Putamen (tissue), 1 donor: Measurements from ENCODE around the gene RTL1.

Source experiments
- DNase-seq: peaks from one replicate; pipeline ENCODE4 v3.0.0-alpha.2; 2016; ENCODE audit warnings: low spot score

RTL1 gene

DNA sequence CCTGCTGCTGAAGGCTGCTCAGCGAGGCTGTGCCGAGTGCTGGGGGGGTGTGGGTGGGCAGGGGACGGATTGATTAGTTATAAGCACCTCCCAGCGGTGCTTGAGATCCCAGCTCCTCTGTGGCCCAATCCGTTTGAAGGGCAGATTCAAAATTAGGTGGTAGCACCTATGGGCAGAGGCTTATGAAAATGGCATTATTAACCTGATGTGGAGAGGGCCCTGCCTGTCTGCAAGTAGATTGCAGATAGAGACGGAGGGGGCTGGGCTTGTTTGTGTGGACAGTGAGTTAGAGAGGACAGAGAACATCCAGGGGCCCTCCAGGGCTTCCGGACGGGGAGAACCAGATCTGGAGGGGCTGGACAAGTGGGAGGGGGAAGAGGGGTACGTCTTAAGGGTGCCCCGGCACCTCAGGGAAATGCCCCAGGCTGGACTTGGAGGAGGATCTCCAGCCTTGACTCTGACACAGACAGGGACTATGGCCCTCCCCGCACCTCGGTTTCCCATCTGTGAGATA, at the start of gene RTL1:
Gene RTL1 (minus strand): TSS at position 51 of the 514 bp plus-strand sequence. CDS start 18,934 bp downstream, outside the sequence.
- no peak for DNase-seq

DNA sequence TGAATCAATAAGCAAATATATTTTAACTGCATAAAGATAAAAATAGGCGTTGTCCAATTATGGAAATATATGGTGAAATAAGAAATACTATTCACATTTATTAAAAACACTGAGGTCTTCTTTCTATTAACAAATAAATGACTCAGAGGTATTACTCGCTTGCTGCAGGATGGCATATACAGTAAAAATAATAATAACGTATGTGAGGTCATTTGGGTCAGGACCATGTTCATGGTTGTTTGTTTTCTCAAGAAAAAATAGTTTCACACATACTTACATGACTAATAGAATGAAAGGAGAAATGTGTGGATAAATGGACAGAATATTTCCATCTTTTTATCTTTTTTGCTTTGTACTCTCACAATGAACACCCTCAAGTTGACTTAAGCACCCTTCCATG, 46.5 kb upstream of the RTL1 start:
- no peak for DNase-seq

DNA sequence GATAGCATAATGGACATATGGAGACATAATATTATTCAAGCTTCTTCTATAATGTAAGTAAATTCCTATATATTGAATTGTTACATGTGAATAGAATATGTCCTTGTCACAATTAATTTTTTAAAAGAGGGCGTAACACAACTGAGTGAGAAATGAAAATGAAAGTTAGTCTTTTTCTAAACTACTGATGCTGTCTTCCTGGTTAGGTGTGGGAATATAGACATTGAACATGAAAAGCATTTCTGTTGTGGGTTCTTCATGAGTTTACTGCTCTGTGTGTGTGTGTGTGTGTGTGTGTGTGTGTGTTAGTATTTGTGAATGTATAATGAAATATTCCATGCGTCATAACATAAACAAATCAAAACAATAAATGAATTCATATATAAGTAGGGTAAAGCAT, 40.5 kb upstream of the RTL1 start:
- DNase-seq, result no peak

DNA sequence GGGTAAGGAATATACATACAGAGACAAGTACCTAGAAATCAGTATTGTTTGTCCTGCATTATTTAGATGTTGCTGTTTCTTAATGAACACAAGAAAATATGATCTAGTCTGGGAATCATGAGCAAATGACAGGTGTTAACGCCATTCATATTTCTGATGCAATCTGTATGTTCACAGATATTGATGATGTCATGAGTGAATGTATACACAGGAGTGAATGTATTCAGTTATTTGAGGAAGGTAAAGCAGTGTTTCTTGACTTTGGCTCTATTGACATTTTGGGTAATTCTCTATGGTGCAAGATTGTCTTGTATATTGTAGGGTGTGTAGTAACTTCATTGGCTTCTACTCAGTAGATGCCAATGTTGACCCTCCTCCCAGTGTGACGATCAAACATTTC, 26.7 kb upstream of the RTL1 start:
- DNase-seq, result no peak

DNA sequence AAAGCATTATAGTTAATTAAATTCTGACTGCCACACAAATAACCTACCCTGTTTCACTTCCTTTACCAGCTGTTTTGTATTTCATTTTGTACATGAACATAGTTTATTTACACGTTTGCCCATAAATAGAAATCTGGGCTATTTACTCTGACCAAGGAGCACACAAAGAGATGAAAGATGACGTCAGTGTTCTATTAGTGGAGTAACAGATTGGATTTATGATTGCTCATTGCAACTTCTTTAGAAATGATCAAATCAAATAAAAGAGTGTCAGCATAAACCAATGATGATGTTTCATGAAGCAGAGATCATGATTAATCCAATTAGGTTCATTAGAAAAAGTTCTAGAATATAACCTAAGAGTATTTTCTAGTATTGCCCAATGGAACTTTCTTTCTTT, 12.0 kb upstream of the RTL1 start:
- DNase-seq, result no peak

DNA sequence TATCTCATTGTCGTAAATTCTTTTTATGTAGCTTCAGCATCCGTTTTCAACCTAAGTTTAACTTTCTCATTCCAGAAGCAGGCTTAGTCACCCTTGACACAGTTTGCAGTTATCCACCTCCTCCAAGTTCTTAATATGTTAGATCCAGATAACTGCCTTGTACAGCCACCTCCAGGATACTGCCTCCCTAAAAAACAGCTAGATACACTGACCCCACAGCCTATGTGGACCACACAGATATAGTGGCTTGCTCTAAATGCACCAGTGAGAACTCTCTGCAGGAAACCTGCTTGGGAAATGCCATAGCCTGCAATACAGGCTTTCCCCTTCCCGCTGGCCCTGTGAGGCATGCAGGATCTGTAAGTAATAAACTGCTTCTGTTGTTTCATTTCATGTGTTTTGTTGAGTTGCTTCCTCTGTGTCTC, 11.1 kb upstream of the RTL1 start:
- no peak for DNase-seq

DNA sequence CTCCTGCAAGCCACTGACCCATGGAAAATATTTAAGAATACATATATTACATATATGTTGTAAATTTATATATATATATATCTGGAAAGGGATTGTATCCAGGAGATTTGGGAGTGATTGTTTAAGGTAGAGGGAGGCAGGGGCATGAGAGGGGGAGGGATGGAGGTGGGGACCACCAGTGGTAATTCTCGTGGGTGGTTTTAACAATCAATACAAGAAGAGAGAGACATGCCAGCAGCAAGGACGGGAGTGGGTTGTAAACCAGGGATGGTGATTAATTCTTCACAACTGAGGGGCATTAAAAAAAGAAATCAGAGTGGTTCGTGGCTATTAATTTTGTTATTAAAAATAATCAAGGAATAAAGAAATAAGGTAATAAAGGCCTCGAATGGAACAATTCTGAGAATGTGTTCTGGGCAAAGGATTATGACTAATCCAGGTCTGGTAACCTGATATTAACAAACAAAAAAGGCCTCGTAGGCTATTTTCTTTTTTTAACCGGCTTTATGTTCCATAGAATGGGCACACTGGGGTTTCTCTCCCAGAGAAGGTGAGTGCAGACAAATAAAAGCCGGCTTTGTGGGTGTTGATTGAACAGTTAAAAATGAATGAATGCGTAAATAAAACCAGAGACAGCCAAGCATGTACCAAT, 8.3 kb upstream of the RTL1 start:
- DNase-seq, result no peak

DNA sequence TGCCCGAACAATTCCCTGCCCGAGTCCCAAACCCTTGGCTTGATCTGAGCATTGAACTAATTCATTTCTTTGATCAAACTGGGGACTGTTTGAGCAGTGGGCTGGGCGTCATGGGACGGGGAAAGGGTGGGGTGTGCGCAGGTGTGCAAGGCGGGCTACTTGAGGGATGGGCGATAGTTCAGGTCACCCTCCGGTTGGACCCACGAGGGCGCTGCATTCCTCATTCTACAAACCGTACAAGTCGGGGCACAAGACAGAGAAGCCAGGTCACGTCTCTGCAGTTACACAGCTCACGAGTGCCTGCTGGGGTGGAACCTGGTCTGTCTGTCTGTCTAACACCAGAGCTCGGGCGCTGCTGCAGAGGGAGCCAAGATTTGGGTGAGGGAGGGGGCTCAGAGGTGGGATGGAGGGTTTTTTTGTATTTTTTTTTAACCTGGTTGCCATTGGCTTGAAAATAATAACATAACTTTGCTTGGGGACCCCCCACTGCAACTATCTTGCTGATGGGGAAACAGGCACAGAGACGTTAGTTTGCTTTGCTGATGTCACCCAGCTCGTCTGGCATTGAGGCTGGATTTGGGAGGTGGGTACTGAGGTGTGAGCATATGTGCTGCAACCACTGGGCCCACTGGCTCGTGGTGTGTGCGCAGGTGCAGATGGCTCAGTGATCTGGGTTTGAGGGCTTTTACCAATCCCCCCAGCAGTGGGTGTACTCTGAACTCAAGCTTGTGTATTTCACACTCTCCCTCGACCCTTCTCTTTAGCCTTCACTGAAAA, 7.6 kb upstream of the RTL1 start:
- DNase-seq, result no peak

DNA sequence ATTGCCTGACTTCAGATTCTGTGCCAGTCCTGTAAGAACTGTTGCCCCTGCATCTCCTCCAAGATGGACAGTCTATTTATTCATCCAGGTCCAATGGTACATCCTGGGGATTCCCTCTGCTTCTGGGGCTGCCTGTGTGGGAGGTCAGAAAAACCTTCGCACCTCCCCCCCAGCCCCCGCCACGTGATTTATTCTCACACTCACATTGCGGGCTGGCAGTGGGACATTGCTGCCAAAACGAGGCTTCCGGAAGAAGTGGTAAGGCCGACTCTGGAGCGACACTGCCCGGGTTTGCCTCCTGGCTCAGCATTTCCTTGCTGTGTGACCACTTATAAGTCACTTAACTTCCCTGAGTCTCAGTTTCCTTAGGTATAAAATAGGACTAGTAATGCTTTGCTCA, 5.9 kb upstream of the RTL1 start:
- DNase-seq, result no peak

DNA sequence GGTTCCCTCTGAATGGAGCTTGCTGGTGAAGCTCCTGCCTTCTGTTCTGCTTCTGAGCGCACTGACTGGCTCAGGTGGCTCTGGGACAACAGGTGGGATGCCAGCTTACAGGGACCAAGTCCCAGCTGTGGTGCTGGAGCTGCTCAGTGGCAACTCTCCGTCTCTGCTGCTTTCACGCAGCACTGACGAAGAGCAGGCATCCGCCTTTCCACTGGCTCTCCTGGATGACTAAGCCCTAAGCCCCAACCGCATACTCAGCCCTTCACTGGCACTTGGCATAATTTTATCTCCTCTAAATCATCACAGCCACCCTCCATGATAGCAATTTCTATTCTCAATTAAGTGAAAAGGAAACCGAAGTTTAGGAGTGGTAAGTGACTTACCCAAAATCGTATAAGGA, 3.7 kb upstream of the RTL1 start:
- DNase-seq, result no peak

DNA sequence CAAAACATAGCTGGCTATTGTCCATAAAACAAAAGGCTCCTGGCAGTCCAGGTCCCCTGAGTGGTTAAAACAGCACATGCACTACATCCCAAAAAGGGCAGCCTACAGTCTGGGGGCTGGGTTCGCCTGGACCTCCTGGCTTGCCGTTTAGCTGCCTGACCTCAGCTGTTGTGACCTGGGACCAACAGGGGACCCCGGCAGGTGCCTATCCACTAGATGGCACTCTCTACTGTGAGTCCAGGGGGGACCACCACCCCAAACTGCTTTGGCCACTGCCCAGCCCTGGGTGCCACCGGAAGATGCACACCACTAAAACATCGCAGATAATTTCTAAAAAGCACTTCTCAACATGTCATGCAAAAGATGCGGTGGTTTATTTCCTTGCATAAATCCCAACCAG, 2.9 kb upstream of the RTL1 start:
- DNase-seq, result no peak

DNA sequence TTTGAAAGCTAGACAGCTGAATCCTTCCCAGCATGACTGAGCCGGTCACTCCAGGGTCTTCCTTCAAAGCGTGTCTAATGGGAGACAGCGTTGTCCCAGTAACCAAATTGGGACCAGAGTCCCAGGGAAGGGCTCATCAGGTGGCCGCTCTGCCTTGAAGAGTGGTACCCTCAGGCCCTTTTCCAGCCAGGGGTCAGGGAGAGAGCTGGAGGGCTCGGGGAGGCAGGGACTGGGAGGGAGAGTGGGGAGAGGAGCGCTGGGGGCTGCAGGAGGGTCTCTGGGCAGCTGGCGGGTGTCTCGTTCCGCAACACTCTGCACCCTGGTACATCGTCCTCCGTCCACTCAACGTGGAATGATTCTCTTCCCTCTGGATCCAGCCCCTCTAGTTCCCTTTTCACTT, 1.6 kb upstream of the RTL1 start:
- DNase-seq, result no peak

DNA sequence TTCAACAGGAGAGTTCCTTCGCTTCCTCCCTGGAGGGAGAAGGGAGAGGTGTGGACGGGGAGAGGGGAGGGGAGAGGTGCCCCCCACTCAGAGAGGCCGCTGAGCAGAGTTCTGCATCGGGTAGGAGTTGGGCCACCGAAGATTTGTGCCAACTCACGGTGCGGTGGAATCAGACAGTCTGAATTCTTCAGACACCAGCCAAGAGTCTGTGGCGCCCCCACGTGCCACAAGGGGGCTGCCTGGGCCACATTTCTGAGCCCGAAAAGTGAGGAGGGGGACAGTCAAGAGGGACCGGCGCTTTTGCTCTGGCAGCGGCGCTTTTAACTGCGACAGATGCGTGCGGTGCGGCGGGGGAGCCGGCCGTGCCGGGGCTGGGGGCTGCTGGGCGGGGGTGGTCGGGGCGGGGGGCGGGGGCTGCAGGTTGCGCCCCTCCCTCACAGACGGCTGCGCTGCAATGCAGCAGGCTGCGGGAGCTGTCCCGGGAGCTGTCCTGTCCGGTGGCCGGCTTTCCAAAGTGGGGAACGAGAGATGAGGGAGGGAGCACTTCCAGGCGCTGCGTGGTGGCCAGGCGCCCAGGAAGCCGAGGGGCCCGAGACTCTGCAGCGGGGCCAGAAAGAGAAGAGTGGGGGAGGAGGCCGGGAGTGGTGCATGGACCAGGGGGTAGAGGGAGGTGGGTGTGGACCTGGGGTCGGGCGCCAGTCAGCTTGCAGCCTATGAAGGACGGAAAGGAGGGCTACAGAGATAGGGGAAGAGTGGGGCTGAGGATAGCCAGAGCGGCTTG, 975 bp upstream of the RTL1 start:
- DNase-seq, result no peak

DNA sequence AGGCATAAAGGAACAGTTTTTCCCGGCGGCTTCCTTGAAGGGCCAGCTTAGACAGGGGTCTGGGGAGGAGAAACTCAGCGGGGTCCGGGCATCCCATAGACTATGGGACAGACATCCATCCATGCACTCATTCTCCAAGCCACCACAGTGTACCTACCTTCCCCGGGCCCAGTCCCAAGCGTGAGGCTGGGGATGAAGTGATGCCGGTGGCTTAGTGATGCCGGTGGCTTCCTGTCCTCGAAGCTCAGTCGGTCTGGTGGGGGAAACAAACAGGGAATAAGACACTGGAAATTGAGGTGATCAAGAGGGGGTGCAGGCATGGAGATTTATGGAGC, 421 bp downstream of the RTL1 start:
- no peak for DNase-seq

DNA sequence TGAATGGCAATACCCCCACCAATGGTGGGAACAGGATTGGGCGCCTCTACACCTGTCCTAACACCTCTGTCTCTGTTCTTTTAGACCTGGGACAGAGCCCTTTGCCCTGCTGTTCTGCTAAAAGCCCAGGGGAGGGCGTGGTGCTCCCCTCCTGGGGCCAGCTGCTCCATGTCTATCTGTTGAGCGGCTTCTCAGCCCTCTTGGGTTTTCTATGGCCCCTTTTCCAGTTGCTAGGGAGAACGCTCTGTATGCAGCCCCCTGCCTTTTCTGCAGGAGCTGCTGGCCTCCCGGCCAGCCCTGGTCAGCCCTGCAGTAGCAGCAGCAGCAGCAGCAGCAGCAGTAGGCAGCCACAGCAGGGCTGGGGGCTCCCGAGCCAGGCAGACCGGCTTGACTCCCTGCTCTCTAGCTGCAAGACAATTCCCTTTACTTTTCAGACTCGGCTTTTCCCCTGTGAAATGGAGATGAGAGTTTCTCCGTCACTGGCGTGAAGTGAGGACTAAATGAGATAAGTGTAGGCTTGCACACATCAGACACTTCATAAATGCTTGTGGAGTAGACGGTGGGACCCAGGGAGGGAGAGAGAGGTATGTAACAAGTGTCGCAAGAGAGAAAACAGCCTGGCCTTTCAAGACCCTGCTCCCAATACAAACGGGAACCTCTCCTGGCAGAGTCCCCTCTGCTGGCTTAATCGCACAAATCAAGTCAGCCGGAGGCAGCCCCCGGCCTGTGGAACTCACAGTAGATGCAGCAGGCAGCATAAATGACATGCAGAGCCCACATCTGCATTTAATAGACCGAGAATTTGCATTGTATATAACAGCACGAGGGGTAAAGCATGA, 1.0 kb downstream of the RTL1 start:
- no peak for DNase-seq

DNA sequence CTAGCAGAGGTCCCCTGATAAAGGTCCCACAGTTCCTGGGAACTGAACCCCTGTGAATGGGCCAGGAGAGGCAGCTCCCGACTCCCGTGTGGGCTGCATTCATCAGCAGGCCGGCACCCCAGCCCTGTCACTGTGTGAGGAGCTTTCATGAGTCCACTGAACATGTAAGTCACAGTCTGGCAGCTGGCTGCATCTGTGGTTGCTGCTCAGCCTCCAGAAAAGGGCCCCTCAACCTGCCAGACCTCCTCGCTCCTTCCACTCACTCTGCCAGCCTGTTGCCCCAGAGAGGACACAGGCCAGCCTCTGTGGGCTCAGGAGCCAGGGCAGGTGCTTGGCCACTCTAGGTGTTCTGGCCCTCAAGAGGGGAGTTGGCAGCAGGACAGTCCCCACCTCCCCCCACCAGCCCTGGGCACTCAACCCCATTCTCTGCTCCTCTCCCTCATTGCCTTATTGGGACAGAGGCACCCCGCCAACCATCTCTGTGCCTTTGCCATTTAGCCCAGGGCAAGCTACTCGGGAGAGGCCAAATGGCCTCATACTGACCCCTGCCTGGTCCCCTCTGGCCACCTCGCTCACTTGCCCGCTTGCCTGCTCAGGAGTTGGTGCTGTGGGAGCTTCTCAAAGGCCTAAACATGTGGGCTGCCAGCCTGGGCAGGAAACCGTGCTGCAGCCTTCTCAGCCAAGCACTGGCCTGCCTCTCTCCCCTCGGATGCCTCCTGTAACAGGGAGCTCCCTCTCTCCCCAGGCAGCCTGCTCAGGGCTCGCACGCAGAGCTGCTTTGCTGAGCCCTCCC, 1.9 kb downstream of the RTL1 start:
- DNase-seq, result no peak

DNA sequence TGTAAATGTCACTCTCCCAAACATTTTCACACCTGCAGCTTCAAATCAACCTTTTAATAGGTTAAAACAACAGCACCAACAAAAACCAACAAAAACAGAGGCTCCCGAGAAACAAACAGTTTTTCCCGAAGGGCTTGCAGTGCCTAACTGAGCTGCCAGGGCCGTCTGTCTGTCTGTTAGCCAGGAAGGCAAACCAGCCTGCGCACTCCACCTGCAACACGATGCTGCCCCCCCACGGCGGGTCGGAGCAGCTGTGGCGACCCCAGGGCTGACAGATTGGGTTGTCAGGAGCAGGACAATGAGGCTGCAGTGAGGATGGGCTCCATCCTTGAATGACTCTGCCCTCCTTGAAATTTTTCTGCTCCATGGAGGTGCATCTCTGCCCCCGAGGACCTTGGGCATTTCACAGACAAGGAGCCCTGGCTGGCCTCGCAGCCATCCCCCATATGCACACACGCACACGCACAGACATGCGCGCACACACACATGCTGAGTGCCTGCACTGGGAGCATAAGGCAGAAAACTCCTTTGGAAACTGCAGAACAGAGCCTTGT, 2.6 kb downstream of the RTL1 start:
- DNase-seq, result no peak

DNA sequence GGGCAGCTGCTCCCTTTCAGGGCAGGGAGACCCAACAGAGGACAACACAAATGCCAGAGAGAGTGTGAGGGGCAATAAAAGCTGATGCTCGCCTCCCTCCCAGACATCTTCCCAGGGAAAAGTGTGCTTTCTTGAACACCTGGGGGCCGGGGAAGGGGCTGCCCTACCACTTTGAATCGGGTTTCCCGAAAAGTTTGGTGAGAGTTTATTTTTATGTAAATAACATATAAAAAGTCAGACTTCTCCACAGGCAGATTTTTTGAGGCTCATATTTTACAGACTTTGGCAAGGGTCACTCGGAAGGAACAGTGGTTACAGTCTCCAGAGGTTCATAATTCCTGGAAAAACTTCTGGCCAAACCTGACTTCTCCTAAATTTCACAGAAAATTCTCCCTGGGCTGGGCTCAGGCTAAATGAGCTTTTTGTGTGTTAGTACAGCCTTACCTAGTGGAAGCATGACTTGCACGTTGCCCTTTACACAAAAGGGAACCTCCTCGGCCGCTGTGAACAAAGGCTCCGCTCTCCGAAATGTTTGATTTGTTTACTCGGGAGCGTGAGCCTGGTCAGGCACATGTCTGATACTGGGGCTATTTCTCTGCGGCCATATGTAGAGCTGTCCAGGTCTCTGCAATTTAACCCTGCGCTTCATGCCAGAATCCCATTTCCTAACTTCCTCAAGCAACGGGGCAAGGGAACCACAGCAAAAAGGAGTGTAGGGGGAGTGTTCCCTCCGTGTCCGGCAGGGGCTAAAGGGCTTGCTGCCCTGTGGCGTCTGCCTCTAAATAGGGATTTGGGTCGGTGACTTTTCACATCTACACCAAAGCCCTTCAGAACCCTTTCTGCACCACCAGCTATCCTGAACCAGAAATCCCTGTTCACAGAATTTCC, 3.4 kb downstream of the RTL1 start:
- DNase-seq, result no peak

DNA sequence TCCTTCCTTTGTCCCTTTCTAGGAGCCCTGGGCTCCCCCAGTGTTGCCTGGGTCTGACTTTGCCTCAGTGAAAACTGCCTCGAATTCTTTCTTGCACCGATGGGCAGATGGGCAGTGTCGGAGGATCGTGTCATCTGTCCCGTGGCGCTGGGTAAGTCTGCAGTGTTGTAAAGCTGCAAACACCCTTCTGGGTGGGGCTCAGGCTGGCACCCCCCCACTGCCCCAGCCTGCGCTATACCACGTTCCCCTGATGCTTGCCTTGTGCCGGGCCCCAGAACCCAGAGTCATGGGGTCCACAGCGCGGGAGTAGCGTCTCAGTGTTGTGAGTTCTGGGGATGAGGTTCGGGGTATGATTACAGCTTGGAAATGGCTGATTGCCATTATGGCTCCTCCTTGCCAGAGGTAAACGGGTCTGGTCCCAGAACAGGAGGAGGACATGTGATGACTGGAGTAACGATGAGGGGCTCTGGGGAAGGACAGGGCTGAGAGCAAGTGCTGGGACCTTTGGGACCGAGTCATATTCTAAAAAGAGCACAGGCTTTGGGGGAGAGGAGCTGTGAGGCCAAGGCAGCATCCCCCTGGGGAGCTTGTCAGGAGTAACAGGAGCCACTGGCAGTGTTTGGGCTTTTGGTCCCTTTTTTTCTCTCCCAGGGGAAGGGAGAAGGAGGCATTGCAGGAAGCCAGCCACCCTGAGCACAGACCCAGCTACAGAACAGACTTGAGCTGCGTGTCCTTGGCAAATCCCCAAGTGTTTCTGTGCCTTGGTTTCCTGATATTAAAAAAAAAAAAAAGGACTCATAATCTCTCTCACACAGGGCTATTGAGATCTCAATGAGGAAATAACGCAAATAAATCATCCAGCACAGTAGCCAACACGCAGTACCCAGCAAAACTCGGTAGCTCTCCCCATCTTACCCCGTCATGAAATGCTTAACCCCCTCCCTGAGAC, 4.3 kb downstream of the RTL1 start:
- DNase-seq, result no peak
